HCT116 (cell line): Measurements from ENCODE around the gene CENPT.

Experiments
- CEBPB ChIP-seq: IDR thresholded peaks from 2 replicates; pipeline ENCODE4 v1.6.1; 2012; ENCODE audit warnings: low read depth
- EGR1 ChIP-seq: IDR thresholded peaks from 2 replicates; pipeline ENCODE4 v1.6.1; 2012; ENCODE audit warnings: low read depth
- EZH2 ChIP-seq: fragments of 200-600 bp; sonication (generic); IDR thresholded peaks from 2 replicates; pipeline ENCODE4 v1.6.1; 2017; ENCODE audit warnings: antibody characterized with exemption, mixed run types
- JUND ChIP-seq: IDR thresholded peaks from 2 replicates; pipeline ENCODE4 v1.6.1; 2012
- POLR2A ChIP-seq: IDR thresholded peaks from 2 replicates; pipeline ENCODE4 v1.7.0; 2011; ENCODE audit warnings: borderline replicate concordance; ENCODE audit not compliant: insufficient read depth, insufficient read length; ENCODE audit errors: extremely low read depth
- POLR2AphosphoS5 ChIP-seq: IDR thresholded peaks from 2 replicates; pipeline ENCODE4 v1.6.1; 2011; ENCODE audit warnings: mild to moderate bottlenecking, low read depth, low read length, moderate library complexity
- RAD21 ChIP-seq: IDR thresholded peaks from 2 replicates; pipeline ENCODE4 v1.6.1; 2012; ENCODE audit warnings: low read depth, mild to moderate bottlenecking
- TCF7L2 ChIP-seq: IDR thresholded peaks from 2 replicates; pipeline ENCODE4 v1.7.0; 2011; ENCODE audit warnings: borderline replicate concordance, inconsistent platforms; ENCODE audit not compliant: insufficient read depth, insufficient read length; ENCODE audit errors: extremely low read depth
- YY1 ChIP-seq: IDR thresholded peaks from 2 replicates; pipeline ENCODE4 v1.6.1; 2011; ENCODE audit warnings: low read length, low read depth, moderate library complexity, mild to moderate bottlenecking; ENCODE audit not compliant: insufficient replicate concordance; ENCODE audit errors: extremely low read depth
- ZFX ChIP-seq: fragments of 450-650 bp; IDR thresholded peaks from 2 replicates; pipeline ENCODE4 v1.6.1; 2017
- ZNF274 ChIP-seq: fragments of 200-500 bp; sonication (Bioruptor generic); IDR thresholded peaks from 2 replicates; pipeline ENCODE4 v1.6.1; 2014; ENCODE audit warnings: mild to moderate bottlenecking, low read depth, low read length, inconsistent platforms
- TF ChIP-seq, protein P1 (sequence below), 3 experiments: fragments of 200-600 bp in 1 of 3; sonication (generic) in 1 of 3; IDR thresholded peaks in 2 of 3; conservative IDR thresholded peaks in 1 of 3; 2 replicates each; pipeline ENCODE4 v1.5.1; 2012 to 2017; ENCODE audit warnings: low read depth in 2 of 3, low read length in 2 of 3, antibody characterized with exemption in 1 of 3, borderline replicate concordance in 1 of 3, control low read depth in 1 of 3, mild to moderate bottlenecking in 1 of 3, mixed read lengths in 1 of 3, mixed run types in 1 of 3, moderate library complexity in 1 of 3; ENCODE audit not compliant: insufficient read depth in 1 of 3
- TF ChIP-seq, protein P2 (sequence below): IDR thresholded peaks from 2 replicates; pipeline ENCODE4 v1.6.1; 2012
- TF ChIP-seq, protein P3 (sequence below): IDR thresholded peaks from 2 replicates; pipeline ENCODE4 v1.6.1; 2012; ENCODE audit warnings: low read depth

- TF ChIP-seq, protein P1, sequence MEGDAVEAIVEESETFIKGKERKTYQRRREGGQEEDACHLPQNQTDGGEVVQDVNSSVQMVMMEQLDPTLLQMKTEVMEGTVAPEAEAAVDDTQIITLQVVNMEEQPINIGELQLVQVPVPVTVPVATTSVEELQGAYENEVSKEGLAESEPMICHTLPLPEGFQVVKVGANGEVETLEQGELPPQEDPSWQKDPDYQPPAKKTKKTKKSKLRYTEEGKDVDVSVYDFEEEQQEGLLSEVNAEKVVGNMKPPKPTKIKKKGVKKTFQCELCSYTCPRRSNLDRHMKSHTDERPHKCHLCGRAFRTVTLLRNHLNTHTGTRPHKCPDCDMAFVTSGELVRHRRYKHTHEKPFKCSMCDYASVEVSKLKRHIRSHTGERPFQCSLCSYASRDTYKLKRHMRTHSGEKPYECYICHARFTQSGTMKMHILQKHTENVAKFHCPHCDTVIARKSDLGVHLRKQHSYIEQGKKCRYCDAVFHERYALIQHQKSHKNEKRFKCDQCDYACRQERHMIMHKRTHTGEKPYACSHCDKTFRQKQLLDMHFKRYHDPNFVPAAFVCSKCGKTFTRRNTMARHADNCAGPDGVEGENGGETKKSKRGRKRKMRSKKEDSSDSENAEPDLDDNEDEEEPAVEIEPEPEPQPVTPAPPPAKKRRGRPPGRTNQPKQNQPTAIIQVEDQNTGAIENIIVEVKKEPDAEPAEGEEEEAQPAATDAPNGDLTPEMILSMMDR (IDR thresholded peaks at IDR 0.05 in 2 of 3, conservative IDR thresholded peaks at IDR 0.05 in 1 of 3; ENCODE audit: borderline replicate concordance in 1 of 3, insufficient read depth in 1 of 3, low read depth in 2 of 3, low read length in 2 of 3), result no peak
- no peak for TF ChIP-seq POLR2A
- no peak for TF ChIP-seq TCF7L2
- TF ChIP-seq, protein P2, sequence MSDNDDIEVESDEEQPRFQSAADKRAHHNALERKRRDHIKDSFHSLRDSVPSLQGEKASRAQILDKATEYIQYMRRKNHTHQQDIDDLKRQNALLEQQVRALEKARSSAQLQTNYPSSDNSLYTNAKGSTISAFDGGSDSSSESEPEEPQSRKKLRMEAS, result no peak
- TF ChIP-seq RAD21, result no peak
- TF ChIP-seq YY1, result no peak
- TF ChIP-seq EZH2, result no peak
- no peak for TF ChIP-seq POLR2AphosphoS5
- TF ChIP-seq ZFX, result no peak
- no peak for TF ChIP-seq EGR1
- no peak for TF ChIP-seq CEBPB
- TF ChIP-seq ZNF274, result no peak
- TF ChIP-seq, protein P3, sequence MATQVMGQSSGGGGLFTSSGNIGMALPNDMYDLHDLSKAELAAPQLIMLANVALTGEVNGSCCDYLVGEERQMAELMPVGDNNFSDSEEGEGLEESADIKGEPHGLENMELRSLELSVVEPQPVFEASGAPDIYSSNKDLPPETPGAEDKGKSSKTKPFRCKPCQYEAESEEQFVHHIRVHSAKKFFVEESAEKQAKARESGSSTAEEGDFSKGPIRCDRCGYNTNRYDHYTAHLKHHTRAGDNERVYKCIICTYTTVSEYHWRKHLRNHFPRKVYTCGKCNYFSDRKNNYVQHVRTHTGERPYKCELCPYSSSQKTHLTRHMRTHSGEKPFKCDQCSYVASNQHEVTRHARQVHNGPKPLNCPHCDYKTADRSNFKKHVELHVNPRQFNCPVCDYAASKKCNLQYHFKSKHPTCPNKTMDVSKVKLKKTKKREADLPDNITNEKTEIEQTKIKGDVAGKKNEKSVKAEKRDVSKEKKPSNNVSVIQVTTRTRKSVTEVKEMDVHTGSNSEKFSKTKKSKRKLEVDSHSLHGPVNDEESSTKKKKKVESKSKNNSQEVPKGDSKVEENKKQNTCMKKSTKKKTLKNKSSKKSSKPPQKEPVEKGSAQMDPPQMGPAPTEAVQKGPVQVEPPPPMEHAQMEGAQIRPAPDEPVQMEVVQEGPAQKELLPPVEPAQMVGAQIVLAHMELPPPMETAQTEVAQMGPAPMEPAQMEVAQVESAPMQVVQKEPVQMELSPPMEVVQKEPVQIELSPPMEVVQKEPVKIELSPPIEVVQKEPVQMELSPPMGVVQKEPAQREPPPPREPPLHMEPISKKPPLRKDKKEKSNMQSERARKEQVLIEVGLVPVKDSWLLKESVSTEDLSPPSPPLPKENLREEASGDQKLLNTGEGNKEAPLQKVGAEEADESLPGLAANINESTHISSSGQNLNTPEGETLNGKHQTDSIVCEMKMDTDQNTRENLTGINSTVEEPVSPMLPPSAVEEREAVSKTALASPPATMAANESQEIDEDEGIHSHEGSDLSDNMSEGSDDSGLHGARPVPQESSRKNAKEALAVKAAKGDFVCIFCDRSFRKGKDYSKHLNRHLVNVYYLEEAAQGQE, result no peak
- no peak for TF ChIP-seq JUND
Measured at GRCh38 chr16:67800338-67800926, 47.1 kb downstream of the CENPT start.
